Superior temporal gyrus (tissue), 1 donor: ENCODE results near the gene KATNAL2.

Experiments
- DNase-seq: peaks from one replicate; pipeline ENCODE4 v3.0.0-alpha.2; 2016; ENCODE audit errors: extremely low spot score

KATNAL2 gene

GRCh38 chr18:46917108-46917802, at the start of gene KATNAL2, which contains the start of gene PIAS2:
Gene KATNAL2, plus strand, starts transcription at chr18:46917602. Its CDS starts 29,271 bp downstream, at chr18:46946873.
Gene PIAS2, minus strand, starts transcription at chr18:46917507. Its CDS starts 162 bp downstream, at chr18:46917345.
- DNase-seq: peak; percentile 84

GRCh38 chr18:46868169-46868921, 49.1 kb upstream of the KATNAL2 start:
- no peak for DNase-seq

GRCh38 chr18:46877329-46877987, 39.9 kb upstream of the KATNAL2 start:
- no peak for DNase-seq

GRCh38 chr18:46883180-46883579, 34.2 kb upstream of the KATNAL2 start:
- DNase-seq: no peak

GRCh38 chr18:46886893-46887292, 30.5 kb upstream of the KATNAL2 start:
- no peak for DNase-seq

GRCh38 chr18:46888965-46889364, 28.4 kb upstream of the KATNAL2 start:
- no peak for DNase-seq

GRCh38 chr18:46891742-46892214, 25.6 kb upstream of the KATNAL2 start:
- no peak for DNase-seq

GRCh38 chr18:46892842-46893241, 24.6 kb upstream of the KATNAL2 start:
- DNase-seq: no peak

- no peak for DNase-seq
Observed at GRCh38 chr18:46893360-46893759, 24.0 kb upstream of the KATNAL2 start.

GRCh38 chr18:46894124-46894523, 23.3 kb upstream of the KATNAL2 start:
- DNase-seq: no peak

GRCh38 chr18:46899274-46899948, 18.0 kb upstream of the KATNAL2 start:
- no peak for DNase-seq

GRCh38 chr18:46903406-46903805, 14.0 kb upstream of the KATNAL2 start:
- no peak for DNase-seq

GRCh38 chr18:46909497-46909896, 7.9 kb upstream of the KATNAL2 start:
- peak; percentile 2 for DNase-seq

- DNase-seq: peak; percentile 3
Observed at GRCh38 chr18:46910856-46911255, 6.5 kb upstream of the KATNAL2 start.

- DNase-seq: no peak
Observed at GRCh38 chr18:46915800-46916550, 1.4 kb upstream of the KATNAL2 start.

- peak; percentile 69 for DNase-seq
Observed at GRCh38 chr18:46916551-46917107, 773 bp upstream of the KATNAL2 start.

GRCh38 chr18:46917803-46918600, 600 bp downstream of the KATNAL2 start:
- DNase-seq: peak; percentile 40

GRCh38 chr18:46920067-46920466, 2.7 kb downstream of the KATNAL2 start:
- DNase-seq: no peak

GRCh38 chr18:46920653-46921052, 3.3 kb downstream of the KATNAL2 start:
- DNase-seq: no peak
